Measurements from ENCODE around the gene ALPG. TPM values are rescaled to one million over a fixed set of nuclear protein-coding genes. Genes with fewer than 3 reads are reported as not detected.
"Not testable (repeated sequence)": the region's sequence is repeated elsewhere in the genome, so short reads cannot be mapped to it uniquely, and the experiment has no call there.

Gene ALPG
- total RNA-seq, 3 donors from 2014 or later, result not detected

GRCh38 chr2:232376713-232377112, 29.9 kb upstream of the ALPG start:
- TF ChIP-seq CTCF (IDR thresholded peaks at IDR 0.05) (no peak), POLR2A (IDR thresholded peaks at IDR 0.05) (no peak), POLR2AphosphoS5 (IDR thresholded peaks at IDR 0.05) (no peak)
- intact Hi-C loops (cut with DNase I; ENCODE audit: low total_unique reads), result no loop called here
- H3K9me3 ChIP-seq, result no peaks in the 10 kb centered on the region
- H3K36me3 ChIP-seq, result no peaks in the 10 kb centered on the region
- DNase-seq (ENCODE audit: low spot score in 2 of 2), result peak in 1 of 2 donors; percentile 42
- H3K27me3 ChIP-seq, result peaks cover 0 to 18% of the 10 kb centered on the region in 2 donors
- H3K4me3 ChIP-seq, result no peak overlapping the region
- H3K4me1 ChIP-seq, result no peaks in the 10 kb centered on the region
- H3K27ac ChIP-seq, result no peak overlapping the region

- no peak for TF ChIP-seq POLR2A (IDR thresholded peaks at IDR 0.05)
- TF ChIP-seq CTCF (IDR thresholded peaks at IDR 0.05), result no peak
- no peak for TF ChIP-seq POLR2AphosphoS5 (IDR thresholded peaks at IDR 0.05)
- H3K27ac ChIP-seq, result no peak overlapping the region
- no peaks in the 10 kb centered on the region for H3K4me1 ChIP-seq
- intact Hi-C loops (cut with DNase I; ENCODE audit: low total_unique reads), result no loop called here
- no peak overlapping the region for H3K4me3 ChIP-seq
- DNase-seq (ENCODE audit: low spot score in 2 of 2), result no peak
- peaks cover 0 to 24% of the 10 kb centered on the region in 2 donors for H3K27me3 ChIP-seq
- no peaks in the 10 kb centered on the region for H3K36me3 ChIP-seq
- no peaks in the 10 kb centered on the region for H3K9me3 ChIP-seq
Observed at GRCh38 chr2:232377319-232377718, 29.3 kb upstream of the ALPG start.

- TF ChIP-seq POLR2AphosphoS5 (IDR thresholded peaks at IDR 0.05) (no peak), POLR2A (IDR thresholded peaks at IDR 0.05) (no peak), CTCF (IDR thresholded peaks at IDR 0.05) (no peak)
- Histone ChIP-seq H3K4me1 (no peaks in the 10 kb centered on the region), H3K36me3 (no peaks in the 10 kb centered on the region), H3K9me3 (no peaks in the 10 kb centered on the region), H3K4me3 (no peak overlapping the region), H3K27me3 (peaks cover 0 to 32% of the 10 kb centered on the region in 2 donors), H3K27ac (no peak overlapping the region)
- intact Hi-C loops (cut with DNase I; ENCODE audit: low total_unique reads), result no loop called here
- peak in 1 of 2 donors; percentile 46 for DNase-seq (ENCODE audit: low spot score in 2 of 2)
Observed at GRCh38 chr2:232377841-232378734, 28.6 kb upstream of the ALPG start.

GRCh38 chr2:232378735-232379151, 27.9 kb upstream of the ALPG start, which contains the start of gene ALPP:
Gene ALPP (plus strand): TSS chr2:232378751. CDS start chr2:232378803, 52 bp downstream.
- intact Hi-C loops (cut with DNase I; ENCODE audit: low total_unique reads); H3K27ac ChIP-seq; H3K9me3 ChIP-seq; H3K4me3 ChIP-seq; H3K4me1 ChIP-seq; H3K36me3 ChIP-seq: not testable (repeated sequence)
- peak in 1 of 2 donors; percentile 30 for DNase-seq (ENCODE audit: low spot score in 2 of 2)
- H3K27me3 ChIP-seq, result peaks cover 0 to 37% of the 10 kb centered on the region in 2 donors

GRCh38 chr2:232379610-232380590, 26.7 kb upstream of the ALPG start:
- H3K27ac ChIP-seq; H3K4me3 ChIP-seq; H3K36me3 ChIP-seq; H3K4me1 ChIP-seq; intact Hi-C loops (cut with DNase I; ENCODE audit: low total_unique reads); H3K9me3 ChIP-seq: not testable (repeated sequence)
- peaks cover 0 to 47% of the 10 kb centered on the region in 2 donors for H3K27me3 ChIP-seq
- peak in 1 of 2 donors; percentile 50 for DNase-seq (ENCODE audit: low spot score in 2 of 2)

GRCh38 chr2:232381204-232382031, 25.2 kb upstream of the ALPG start:
- H3K36me3 ChIP-seq; H3K4me1 ChIP-seq; H3K27ac ChIP-seq; H3K9me3 ChIP-seq; H3K4me3 ChIP-seq; intact Hi-C loops (cut with DNase I; ENCODE audit: low total_unique reads): not testable (repeated sequence)
- H3K27me3 ChIP-seq, result peaks cover 0 to 61% of the 10 kb centered on the region in 2 donors
- peak in 1 of 2 donors; percentile 41 for DNase-seq (ENCODE audit: low spot score in 2 of 2)

Measured in breast epithelium (tissue), 4 donors.